ENCODE results near the gene CDH13. TPM values are rescaled to one million over a fixed set of nuclear protein-coding genes. Genes with fewer than 3 reads are reported as not detected.

Gene CDH13
- total RNA-seq, 1 experiment from 2014 or later: 2.1 TPM

- H3K9me3 ChIP-seq (ENCODE audit: low read depth, low read length, poor library complexity, severe bottlenecking): no peaks in the 10 kb centered on the region
- H3K4me1 ChIP-seq (ENCODE audit: insufficient read depth, low read length, poor library complexity, severe bottlenecking): no peaks in the 10 kb centered on the region
- no peak overlapping the region for H3K27ac ChIP-seq (ENCODE audit: low read depth, low read length, poor library complexity, severe bottlenecking)
- POLR2A ChIA-PET (ENCODE audit: low non-redundant PET): no interaction called here
- no TSS peak for BruUV-seq (replicated peaks)
- intact Hi-C loops (cut with micrococcal nuclease; ENCODE audit: unreplicated experiment): no loop called here
- no peak overlapping the region for H3K4me3 ChIP-seq (ENCODE audit: low read depth, low read length, poor library complexity, severe bottlenecking)
- peaks cover 44% of the 10 kb centered on the region for H3K27me3 ChIP-seq (replicated peaks; ENCODE audit: insufficient read depth, low read depth, low read length, poor library complexity)
- CTCF ChIA-PET: no interaction called here
- TF ChIP-seq CTCF (conservative IDR thresholded peaks at IDR 0.05; ENCODE audit: low read depth, low read length) (no peak), EZH2 (IDR thresholded peaks at IDR 0.05; ENCODE audit: borderline replicate concordance, low read depth, low read length, poor library complexity, severe bottlenecking) (no peak)
- no peaks in the 10 kb centered on the region for H3K36me3 ChIP-seq (ENCODE audit: insufficient read depth, low read length, poor library complexity, severe bottlenecking)
- no peak for DNase-seq (ENCODE audit: low spot score)
Observed at GRCh38 chr16:83633286-83633685, 1006.5 kb downstream of the CDH13 start.

- H3K4me1 ChIP-seq (ENCODE audit: insufficient read depth, low read length, poor library complexity, severe bottlenecking): no peaks in the 10 kb centered on the region
- POLR2A ChIA-PET (ENCODE audit: low non-redundant PET): no interaction called here
- no peaks in the 10 kb centered on the region for H3K36me3 ChIP-seq (ENCODE audit: insufficient read depth, low read length, poor library complexity, severe bottlenecking)
- H3K4me3 ChIP-seq (ENCODE audit: low read depth, low read length, poor library complexity, severe bottlenecking): no peak overlapping the region
- H3K27me3 ChIP-seq (replicated peaks; ENCODE audit: insufficient read depth, low read depth, low read length, poor library complexity): peaks cover 30% of the 10 kb centered on the region
- H3K27ac ChIP-seq (ENCODE audit: low read depth, low read length, poor library complexity, severe bottlenecking): no peak overlapping the region
- CTCF ChIA-PET: no interaction called here
- intact Hi-C loops (cut with micrococcal nuclease; ENCODE audit: unreplicated experiment): no loop called here
- no peaks in the 10 kb centered on the region for H3K9me3 ChIP-seq (ENCODE audit: low read depth, low read length, poor library complexity, severe bottlenecking)
- DNase-seq (ENCODE audit: low spot score): no peak
- TF ChIP-seq EZH2 (IDR thresholded peaks at IDR 0.05; ENCODE audit: borderline replicate concordance, low read depth, low read length, poor library complexity, severe bottlenecking) (no peak), CTCF (conservative IDR thresholded peaks at IDR 0.05; ENCODE audit: low read depth, low read length) (no peak)
- BruUV-seq (replicated peaks): no TSS peak
Observed at GRCh38 chr16:83648347-83648746, 1021.6 kb downstream of the CDH13 start.

- Histone ChIP-seq H3K4me1 (ENCODE audit: insufficient read depth, low read length, poor library complexity, severe bottlenecking) (no peaks in the 10 kb centered on the region), H3K27ac (ENCODE audit: low read depth, low read length, poor library complexity, severe bottlenecking) (no peak overlapping the region), H3K27me3 (replicated peaks; ENCODE audit: insufficient read depth, low read depth, low read length, poor library complexity) (peaks cover 40% of the 10 kb centered on the region), H3K9me3 (ENCODE audit: low read depth, low read length, poor library complexity, severe bottlenecking) (no peaks in the 10 kb centered on the region), H3K4me3 (ENCODE audit: low read depth, low read length, poor library complexity, severe bottlenecking) (no peak overlapping the region), H3K36me3 (ENCODE audit: insufficient read depth, low read length, poor library complexity, severe bottlenecking) (no peaks in the 10 kb centered on the region)
- DNase-seq (ENCODE audit: low spot score): peak; percentile 55
- ChIA-PET POLR2A (ENCODE audit: low non-redundant PET) (no interaction called here), CTCF (no interaction called here)
- intact Hi-C loops (cut with micrococcal nuclease; ENCODE audit: unreplicated experiment): no loop called here
- TF ChIP-seq EZH2 (IDR thresholded peaks at IDR 0.05; ENCODE audit: borderline replicate concordance, low read depth, low read length, poor library complexity, severe bottlenecking): no peak
- TF ChIP-seq CTCF (conservative IDR thresholded peaks at IDR 0.05; ENCODE audit: low read depth, low read length): no peak
- BruUV-seq (replicated peaks): no TSS peak
Observed at GRCh38 chr16:83651871-83652270, 1025.1 kb downstream of the CDH13 start.

Data from A673 (cell line).